Measurements from ENCODE around the gene GLCE. TPM values are rescaled to one million over a fixed set of nuclear protein-coding genes. Genes with fewer than 3 reads are reported as not detected.

GLCE gene
- total and polyA plus RNA-seq, 9 of the 15 experiments (the other 6 are each of a cell fraction or from before 2014, with no cell fraction given) = 4.6 to 12.3 (median 10.6) TPM

- FAIRE-seq (no peak), ATAC-seq (no peak), DNase-seq (ENCODE audit: extremely low read depth in 1 of 4, low spot score in 3 of 4) (no peak)
- peaks cover 13 to 60% of the 10 kb centered on the region in 2 experiments for H3K27me3 ChIP-seq (ENCODE audit: control insufficient read depth in 2 of 2, insufficient read depth in 2 of 2, low read length in 2 of 2)
- no peak overlapping the region for H3K9ac ChIP-seq (ENCODE audit: insufficient read depth in 1 of 2, low read depth in 2 of 2, low read length in 2 of 2)
- no peaks in the 10 kb centered on the region for H3K9me1 ChIP-seq (ENCODE audit: control insufficient read depth, insufficient read depth, low read length)
- H3K9me3 ChIP-seq (replicated peaks; ENCODE audit: control insufficient read depth, insufficient read depth, low read depth, low read length) = no peaks in the 10 kb centered on the region
- POLR2A ChIA-PET = interaction anchor here (1.1 kb wide), 1 partner anchor 20 kb away, joined by 5 read pairs; no protein-coding TSS in a partner anchor
- H3K79me2 ChIP-seq (ENCODE audit: control insufficient read depth, insufficient read depth, low read length) = no peaks in the 10 kb centered on the region
- H3K4me1 ChIP-seq (replicated peaks in 1 of 2; ENCODE audit: control insufficient read depth in 2 of 2, insufficient read depth in 2 of 2, low read length in 2 of 2) = no peaks in the 10 kb centered on the region
- intact Hi-C loops (cut with micrococcal nuclease) = no loop called here
- CTCF ChIA-PET (ENCODE audit: low intra/inter-chr PET ratio) = no interaction called here
- WGBS (ENCODE audit: insufficient coverage, low coverage, missing lambda C conversion rate) = 0% methylated on average over 10 of the region's 11 CpGs
- no peak overlapping the region for H3K27ac ChIP-seq (ENCODE audit: extremely low read depth, low read depth, low read length)
- H3K36me3 ChIP-seq (ENCODE audit: control insufficient read depth, insufficient read depth, low read length) = no peaks in the 10 kb centered on the region
- TF ChIP-seq SAFB (IDR thresholded peaks at IDR 0.05; ENCODE audit: borderline replicate concordance, low read depth, low read length) = no peak
- no peak for TF ChIP-seq ZNF121 (CRISPR knock-in tag; conservative IDR thresholded peaks at IDR 0.05)
- no peak overlapping the region for H3K4me2 ChIP-seq (ENCODE audit: insufficient read depth, low read length)
- in situ Hi-C loops (cut with MboI) = no loop called here
- H3K4me3 ChIP-seq = no peak overlapping the region
- H4K20me1 ChIP-seq (replicated peaks; ENCODE audit: control insufficient read depth, insufficient read depth, low read length) = no peaks in the 10 kb centered on the region
- H2AFZ ChIP-seq (ENCODE audit: low read depth, low read length) = no peak overlapping the region
- BruUV-seq (replicated peaks) = no TSS peak
Observed at GRCh38 chr15:69288531-69289341, 128.3 kb downstream of the GLCE start.

GRCh38 chr15:69289342-69290146, 129.1 kb downstream of the GLCE start:
- no peaks in the 10 kb centered on the region for H4K20me1 ChIP-seq (replicated peaks; ENCODE audit: control insufficient read depth, insufficient read depth, low read length)
- H3K27me3 ChIP-seq (ENCODE audit: control insufficient read depth in 2 of 2, insufficient read depth in 2 of 2, low read length in 2 of 2) = peaks cover 9 to 58% of the 10 kb centered on the region in 2 experiments
- no peak overlapping the region for H2AFZ ChIP-seq (ENCODE audit: low read depth, low read length)
- ChIA-PET POLR2A (interaction anchor here (1.1 kb wide), 2 partner anchors 10 to 19 kb away, joined by 4 to 5 read pairs; no protein-coding TSS in a partner anchor), CTCF (ENCODE audit: low intra/inter-chr PET ratio) (no interaction called here)
- no peaks in the 10 kb centered on the region for H3K79me2 ChIP-seq (ENCODE audit: control insufficient read depth, insufficient read depth, low read length)
- ATAC-seq (no peak), FAIRE-seq (no peak), DNase-seq (ENCODE audit: extremely low read depth in 1 of 4, low spot score in 3 of 4) (no peak)
- H3K9me1 ChIP-seq (ENCODE audit: control insufficient read depth, insufficient read depth, low read length) = no peaks in the 10 kb centered on the region
- H3K27ac ChIP-seq (ENCODE audit: extremely low read depth, low read depth, low read length) = no peak overlapping the region
- in situ Hi-C loops (cut with MboI) = no loop called here
- 1% methylated on average over 8 of the region's 8 CpGs for WGBS (ENCODE audit: insufficient coverage, low coverage, missing lambda C conversion rate)
- H3K4me2 ChIP-seq (ENCODE audit: insufficient read depth, low read length) = no peak overlapping the region
- no peaks in the 10 kb centered on the region for H3K4me1 ChIP-seq (replicated peaks in 1 of 2; ENCODE audit: control insufficient read depth in 2 of 2, insufficient read depth in 2 of 2, low read length in 2 of 2)
- BruUV-seq (replicated peaks) = no TSS peak
- no peak overlapping the region for H3K9ac ChIP-seq (ENCODE audit: insufficient read depth in 1 of 2, low read depth in 2 of 2, low read length in 2 of 2)
- no peaks in the 10 kb centered on the region for H3K9me3 ChIP-seq (replicated peaks; ENCODE audit: control insufficient read depth, insufficient read depth, low read depth, low read length)
- TF ChIP-seq ZNF316 (IDR thresholded peaks at IDR 0.05) (0 out of 2 replicates have a peak, but pooled peaks have one; percentile 17), C11orf30 (IDR thresholded peaks at IDR 0.05; ENCODE audit: low read depth) (0 out of 2 replicates have a peak, but pooled peaks have one; percentile 6), CREB5 (CRISPR knock-in tag; IDR thresholded peaks at IDR 0.05) (no peak)
- H3K4me3 ChIP-seq = no peak overlapping the region
- no peaks in the 10 kb centered on the region for H3K36me3 ChIP-seq (ENCODE audit: control insufficient read depth, insufficient read depth, low read length)
- intact Hi-C loops (cut with micrococcal nuclease) = no loop called here
